Small intestine (tissue), 7 donors: ENCODE data around the gene LAD1. TPM values are rescaled to one million over a fixed set of nuclear protein-coding genes. Genes with fewer than 3 reads are reported as not detected.

ENCODE experiments used
- DNase-seq, 2 donors: peaks; one replicate each; pipeline versions ENCODE4 v3.0.0 to v3.0.0-alpha.2; 2013
- FAIRE-seq: peaks from 2 replicates; lab custom pipeline; 2012; peaks lifted over from hg19 to GRCh38; lab: Jason Lieb, UNC
- H3K27ac ChIP-seq, 3 donors: one replicate each; pipeline ENCODE4 v1.5.1; 2013; ENCODE audit warnings: low read length in 2 of 3, mild to moderate bottlenecking in 2 of 3, control low read depth in 1 of 3, inconsistent platforms in 1 of 3, low read depth in 1 of 3, moderate library complexity in 1 of 3
- H3K27me3 ChIP-seq, 3 donors: one replicate each; pipeline ENCODE4 v1.6.1; 2013; ENCODE audit warnings: low read length in 3 of 3, inconsistent platforms in 1 of 3; ENCODE audit not compliant: control insufficient read depth in 3 of 3, insufficient read depth in 3 of 3
- H3K36me3 ChIP-seq, 3 donors: one replicate each; pipeline ENCODE4 v1.6.1; 2013; ENCODE audit warnings: low read length in 3 of 3, inconsistent platforms in 1 of 3, low read depth in 1 of 3, mild to moderate bottlenecking in 1 of 3, moderate library complexity in 1 of 3; ENCODE audit not compliant: control insufficient read depth in 3 of 3, insufficient read depth in 2 of 3
- H3K4me1 ChIP-seq, 3 donors: one replicate each; pipeline ENCODE4 v1.6.1; 2013; ENCODE audit warnings: low read length in 2 of 3, inconsistent platforms in 1 of 3, low read depth in 1 of 3, mild to moderate bottlenecking in 1 of 3, moderate library complexity in 1 of 3; ENCODE audit not compliant: control insufficient read depth in 3 of 3, insufficient read depth in 2 of 3
- H3K4me3 ChIP-seq, 3 donors: one replicate each; pipeline ENCODE4 v1.5.1; 2013; ENCODE audit warnings: low read length in 3 of 3, control low read depth in 1 of 3, inconsistent platforms in 1 of 3, low read depth in 1 of 3, mild to moderate bottlenecking in 1 of 3, moderate library complexity in 1 of 3
- H3K9me3 ChIP-seq, 2 donors: one replicate each; pipeline ENCODE4 v1.6.1; 2013; ENCODE audit warnings: low read depth in 1 of 2, low read length in 1 of 2; ENCODE audit not compliant: control insufficient read depth in 2 of 2, insufficient read depth in 1 of 2
- WGBS, 3 donors: extraction: QIAGEN DNeasy Blood & Tissue Kit; methylation state at CpG; one replicate each; pipeline ENCODE4 v1.1.7; 2013; 5-methylcytosine and 5-hydroxymethylcytosine counted together
- polyA plus RNA-seq, 4 donors: library from polyadenylated mRNA; stranded (reverse) in 3 of 4; unstranded in 1 of 4; fragments of 200-250 nt in 3 of 4; fragments of 120-200 nt in 1 of 4; gene quantifications; one replicate each; pipeline versions ENCODE4 v1.2.1 to v1.2.3, GENCODE V29; 2013
- donor health status: healthy with polysubstance abuse.
- donor health status: control.
- donor health status: control.
- donor health status: Bipolar disorder and iron deficiency.
- donor health status: healthy.

Gene LAD1
- polyA plus RNA-seq, 4 donors = 108 to 138 (median 131) TPM

DNA sequence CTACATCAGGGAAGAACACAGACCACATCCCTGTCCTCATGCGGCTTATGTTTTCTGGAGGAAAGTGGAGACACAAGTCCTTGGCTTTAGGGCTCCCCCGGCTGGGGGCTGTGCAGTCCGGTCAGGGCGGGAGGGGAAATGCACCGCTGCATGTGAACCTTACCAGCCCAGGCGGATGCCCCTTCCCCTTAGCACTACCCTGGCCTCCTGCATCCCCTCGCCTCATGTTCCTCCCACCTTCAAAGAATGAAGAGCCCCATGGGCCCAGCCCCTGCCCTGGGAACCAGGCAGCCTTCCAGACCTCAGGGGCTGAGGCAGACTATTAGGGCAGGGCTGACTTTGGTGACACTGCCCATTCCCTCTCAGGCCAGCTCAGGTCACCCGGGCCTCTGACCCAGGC is 67.1 kb downstream of the LAD1 start:
- Histone ChIP-seq H3K36me3 (no peaks in the 10 kb centered on the region), H3K27me3 (no peaks in the 10 kb centered on the region), H3K4me3 (no peak overlapping the region), H3K9me3 (no peaks in the 10 kb centered on the region), H3K27ac (no peak overlapping the region), H3K4me1 (no peaks in the 10 kb centered on the region)
- WGBS, 3 donors = 91 to 95% (median 93%) methylated on average over 8 of the region's 8 CpGs
- DNase-seq (no peak), FAIRE-seq (no peak)

DNA sequence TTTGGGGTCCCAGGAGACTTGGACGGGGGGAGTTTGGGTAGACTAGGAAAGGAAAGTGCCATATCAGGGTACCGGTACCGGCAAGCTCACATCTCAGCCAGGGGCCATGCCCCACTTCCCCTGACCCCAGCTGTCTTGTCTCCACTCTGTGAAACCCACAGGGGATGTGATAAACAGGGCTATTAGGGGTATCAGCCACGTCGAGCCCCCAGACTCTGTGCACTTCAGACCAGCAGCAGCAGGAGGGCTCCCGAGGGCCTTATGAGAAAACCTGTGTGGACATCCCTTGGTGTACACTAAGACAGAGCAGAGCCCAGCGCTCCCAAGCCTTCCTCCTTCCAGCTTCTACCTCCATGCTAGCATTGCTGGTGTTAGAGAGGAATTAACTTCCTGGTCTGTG is 68.0 kb downstream of the LAD1 start:
- Histone ChIP-seq H3K36me3 (no peaks in the 10 kb centered on the region), H3K27ac (no peak overlapping the region), H3K4me3 (no peak overlapping the region), H3K27me3 (no peaks in the 10 kb centered on the region), H3K9me3 (no peaks in the 10 kb centered on the region), H3K4me1 (no peaks in the 10 kb centered on the region)
- DNase-seq (no peak), FAIRE-seq (no peak)
- WGBS, 3 donors = 81 to 92% (median 82%) methylated on average over 7 of the region's 7 CpGs

Other genes starting within 250 kb of the LAD1 start
- 10 to 100 TPM in 3 of 4 donors, 1 to 10 TPM in 1; 6.3 to 58.5 (median 31.5) TPM for gene TMEM9, start 244.8 kb downstream of the LAD1 start, polyA plus RNA-seq
- under 1 TPM in 3 of 4 donors, not detected in 1; under 0.01 to 0.50 (median 0.01) TPM for gene IGFN1, start 208.5 kb downstream of the LAD1 start, polyA plus RNA-seq
- under 1 TPM; 0.24 to 0.69 (median 0.36) TPM for gene PKP1, start 115.8 kb downstream of the LAD1 start, polyA plus RNA-seq
- gene TNNT2, start 21.6 kb downstream of the LAD1 start, polyA plus RNA-seq = 10 to 100 TPM in 2 of 4 donors, 1 to 10 TPM in 1, under 1 TPM in 1; 0.78 to 86.7 (median 12.6) TPM
- gene TNNI1, start 22.4 kb upstream of the LAD1 start, polyA plus RNA-seq = 1 to 10 TPM in 3 of 4 donors, under 1 TPM in 1; 0.01 to 8.4 (median 4.5) TPM
- 10 to 100 TPM in 1 of 4 donors, 1 to 10 TPM in 2, under 1 TPM in 1; 0.89 to 13.3 (median 5.0) TPM for gene PHLDA3, start 69.9 kb upstream of the LAD1 start, polyA plus RNA-seq
- 100 to 1,000 TPM in 2 of 4 donors, 10 to 100 TPM in 2; 62.1 to 181 (median 112) TPM for gene CSRP1, start 107.8 kb upstream of the LAD1 start, polyA plus RNA-seq
- 1 to 10 TPM in 2 of 4 donors, under 1 TPM in 2; 0.67 to 6.4 (median 3.4) TPM for gene NAV1, start 139.8 kb upstream of the LAD1 start, polyA plus RNA-seq